Gastroesophageal sphincter (tissue), 4 donors: ENCODE measurements around the gene EVI5L. TPM values are rescaled to one million over a fixed set of nuclear protein-coding genes. Genes with fewer than 3 reads are reported as not detected.

Experiments used
- ATAC-seq: fragments of 150-250 bp; one replicate; pipeline ENCODE4 v1.9.1; 2016; ENCODE audit warnings: mild to moderate bottlenecking, moderate library complexity
- H3K27ac ChIP-seq, 4 donors: fragments of 200-600 bp; sonication (generic) in 3 of 4; 1 replicate in 3 of 4; 2 replicates in 1 of 4; pipeline ENCODE4 v1.5.1; 2016 to 2019
- H3K27me3 ChIP-seq: fragments of 200-600 bp; sonication (generic); one replicate; pipeline ENCODE4 v1.5.1; 2019
- H3K36me3 ChIP-seq, 2 donors: fragments of 200-600 bp; sonication (generic); one replicate each; pipeline ENCODE4 v1.5.1; 2019; ENCODE audit warnings: control low read depth in 1 of 2
- H3K4me1 ChIP-seq, 3 donors: fragments of 200-600 bp; sonication (generic); 1 replicate in 2 of 3; 2 replicates in 1 of 3; pipeline ENCODE4 v1.5.1; 2016 to 2019; ENCODE audit warnings: control low read depth in 2 of 3
- H3K4me3 ChIP-seq, 2 donors: fragments of 200-600 bp; sonication (generic); one replicate each; pipeline ENCODE4 v1.5.1; 2019; ENCODE audit warnings: mild to moderate bottlenecking in 1 of 2, moderate library complexity in 1 of 2
- H3K9me3 ChIP-seq, 3 donors: fragments of 200-600 bp; sonication (generic); one replicate each; pipeline ENCODE4 v1.5.1; 2017 to 2019; ENCODE audit warnings: control low read depth in 2 of 3
- CTCF ChIP-seq, 4 experiments: fragments of 200-600 bp in 2 of 4; fragments of 450-650 bp in 2 of 4; sonication (generic) in 1 of 4; IDR thresholded peaks; one replicate each; pipeline ENCODE4 v1.5.1; 2017 to 2019; ENCODE audit warnings: antibody characterized with exemption in 4 of 4, mild to moderate bottlenecking in 2 of 4, moderate library complexity in 2 of 4
- EP300 ChIP-seq: sonication (generic); formaldehyde crosslinking; IDR thresholded peaks from one replicate; pipeline ENCODE4 v1.6.1; 2017; ENCODE audit warnings: antibody characterized with exemption, mild to moderate bottlenecking
- POLR2A ChIP-seq, 2 donors: fragments of 450-650 bp; IDR thresholded peaks; one replicate each; pipeline ENCODE4 v1.6.1; 2017; ENCODE audit warnings: antibody characterized with exemption in 2 of 2, mild to moderate bottlenecking in 2 of 2, moderate library complexity in 1 of 2
- POLR2AphosphoS5 ChIP-seq: sonication (generic); formaldehyde crosslinking; IDR thresholded peaks from one replicate; pipeline ENCODE4 v1.6.1; 2017; ENCODE audit warnings: antibody characterized with exemption
- WGBS, 2 donors: methylation state at CpG; one replicate each; pipeline ENCODE4 v1.1.5; 2018; ENCODE audit warnings: low coverage in 1 of 2; 5-methylcytosine and 5-hydroxymethylcytosine counted together
- total RNA-seq, 4 donors: library from RNA; depleted of rRNA; stranded (reverse); fragments of >200 nt; gene quantifications; one replicate each; pipeline ENCODE4 v1.1.0, GENCODE V29; 2016

The EVI5L gene
- total RNA-seq, 4 donors from 2014 or later = 17.3 to 46.3 (median 22.2) TPM

DNA sequence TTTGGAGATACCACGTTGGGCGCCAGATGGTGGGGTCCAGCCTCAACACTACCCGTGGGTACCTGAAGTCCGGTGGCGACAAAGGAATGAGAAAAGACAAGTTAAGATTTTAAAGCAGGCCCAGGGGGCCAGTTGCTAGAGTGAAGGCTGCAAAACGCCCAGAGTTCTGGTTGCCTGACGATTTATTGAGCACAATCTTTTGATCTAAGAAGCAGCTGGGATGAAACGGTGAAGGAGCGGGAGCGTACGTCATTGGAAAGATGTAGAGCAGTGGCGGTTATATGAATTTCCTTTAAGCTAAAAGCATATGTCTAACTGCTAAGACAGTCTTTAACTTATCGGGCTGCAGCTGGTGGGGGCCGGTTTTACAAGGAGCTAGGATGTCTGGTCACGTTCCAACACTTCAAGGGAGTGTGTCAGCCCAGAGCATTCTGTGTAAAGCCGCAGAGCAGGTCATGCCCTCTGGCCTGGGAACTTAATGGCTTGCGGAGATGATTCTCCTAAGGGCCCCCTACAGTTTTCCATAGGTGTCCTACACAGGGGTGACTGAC is 28.9 kb upstream of the EVI5L start:
- TF ChIP-seq CTCF (IDR thresholded peaks at IDR 0.05) (no peak), POLR2A (IDR thresholded peaks at IDR 0.05) (no peak), EP300 (no peak), POLR2AphosphoS5 (no peak)
- Histone ChIP-seq H3K4me3 (no peak overlapping the region), H3K36me3 (no peaks in the 10 kb centered on the region), H3K4me1 (peaks cover 0 to 14% (median 0%) of the 10 kb centered on the region in 3 donors), H3K27me3 (peaks cover 88% of the 10 kb centered on the region), H3K27ac (no peak overlapping the region), H3K9me3 (peaks cover 0 to 7% (median 0%) of the 10 kb centered on the region in 3 donors)
- ATAC-seq = no peak
- 85 to 89% methylated on average over 9 to 17 of the region's 17 CpGs for WGBS, 2 donors

DNA sequence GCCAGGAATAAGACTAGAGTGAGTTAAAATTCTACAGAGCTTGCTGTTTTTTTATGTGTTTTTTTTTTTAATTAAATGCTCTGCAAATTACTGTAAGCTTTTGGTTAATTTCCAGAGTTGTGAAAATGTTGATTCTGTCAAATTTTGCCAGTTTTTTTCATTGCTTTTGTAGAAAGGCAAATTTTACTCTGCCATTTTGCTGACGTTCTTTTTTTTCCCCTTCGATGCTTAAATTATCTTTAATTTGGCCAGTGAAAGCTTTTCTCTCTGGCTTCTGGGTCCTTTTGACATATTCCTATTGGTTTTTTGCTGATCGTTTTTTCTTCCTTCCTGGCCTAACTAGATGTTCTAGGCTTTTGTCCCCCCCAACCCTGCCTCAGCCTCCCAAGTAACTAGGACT is 23.8 kb upstream of the EVI5L start:
- H3K27me3 ChIP-seq = peaks cover 81% of the 10 kb centered on the region

DNA sequence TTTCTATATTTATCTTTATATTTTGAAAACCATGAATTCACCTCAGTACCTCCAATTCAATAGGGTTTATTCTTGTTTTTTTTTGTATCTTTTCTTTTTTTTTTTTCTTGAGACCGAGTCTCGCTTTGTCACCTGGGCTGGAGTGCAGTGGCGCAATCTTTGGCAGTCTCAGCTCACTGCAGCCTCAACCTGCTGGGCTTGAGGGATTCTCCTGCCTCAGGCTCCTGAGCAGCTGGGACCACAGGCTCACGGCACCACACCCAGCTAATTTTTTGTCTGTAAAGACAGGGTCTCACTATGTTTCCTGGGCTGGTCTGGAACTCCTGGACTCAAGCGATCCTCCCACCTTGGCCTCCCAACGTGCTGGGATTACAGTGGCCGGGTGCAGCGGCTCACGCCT is 23.1 kb upstream of the EVI5L start:
- ATAC-seq = no peak
- no peak for TF ChIP-seq POLR2AphosphoS5
- no peak for TF ChIP-seq POLR2A (IDR thresholded peaks at IDR 0.05)
- no peak for TF ChIP-seq EP300
- H3K4me3 ChIP-seq = no peak overlapping the region
- H3K27me3 ChIP-seq = peaks cover 81% of the 10 kb centered on the region
- 75 to 95% methylated on average over 3 to 4 of the region's 9 CpGs for WGBS, 2 donors
- no peak overlapping the region for H3K27ac ChIP-seq
- H3K4me1 ChIP-seq = no peaks in the 10 kb centered on the region
- H3K36me3 ChIP-seq = no peaks in the 10 kb centered on the region
- peaks cover 0 to 15% (median 2%) of the 10 kb centered on the region in 3 donors for H3K9me3 ChIP-seq

More for the DNA sequence above, 23.8 kb upstream of the EVI5L start:
- Histone ChIP-seq H3K4me3 (no peak overlapping the region), H3K27ac (no peak overlapping the region), H3K4me1 (no peaks in the 10 kb centered on the region), H3K9me3 (peaks cover 0 to 8% (median 0%) of the 10 kb centered on the region in 3 donors), H3K36me3 (no peaks in the 10 kb centered on the region)
- TF ChIP-seq POLR2A (IDR thresholded peaks at IDR 0.05) (no peak), EP300 (no peak), POLR2AphosphoS5 (no peak), CTCF (IDR thresholded peaks at IDR 0.05) (no peak)
- WGBS, 2 donors = 58 to 61% methylated on average over 2 to 3 of the region's 3 CpGs
- no peak for ATAC-seq

DNA sequence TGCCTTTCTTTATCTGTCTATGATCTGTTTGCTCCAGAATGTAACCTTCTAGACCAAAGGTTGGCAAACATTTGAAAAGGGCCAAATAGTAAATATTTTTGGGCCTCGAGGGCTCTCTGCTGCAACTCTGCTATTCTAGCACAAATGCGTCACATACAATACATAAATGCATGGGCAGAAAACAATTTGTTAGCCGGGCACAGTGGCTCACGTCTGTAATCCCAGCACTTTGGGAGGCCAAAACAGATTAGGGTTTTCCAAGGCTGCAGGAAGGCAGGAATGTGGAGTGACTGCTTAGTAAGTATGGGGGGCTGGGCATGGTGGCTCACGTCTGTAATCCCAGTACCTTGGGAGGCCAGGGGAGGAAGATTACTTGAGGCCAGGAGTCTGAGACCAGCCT is 21.9 kb upstream of the EVI5L start:
- no peaks in the 10 kb centered on the region for H3K36me3 ChIP-seq
- WGBS, 2 donors = 58 to 60% methylated on average over 4 to 5 of the region's 5 CpGs
- no peaks in the 10 kb centered on the region for H3K4me1 ChIP-seq
- H3K27ac ChIP-seq = no peak overlapping the region
- TF ChIP-seq POLR2A (IDR thresholded peaks at IDR 0.05) (no peak), POLR2AphosphoS5 (no peak), CTCF (IDR thresholded peaks at IDR 0.05) (no peak), EP300 (no peak)
- no peak overlapping the region for H3K4me3 ChIP-seq
- peaks cover 0 to 25% (median 2%) of the 10 kb centered on the region in 3 donors for H3K9me3 ChIP-seq
- no peak for ATAC-seq
- H3K27me3 ChIP-seq = peaks cover 69% of the 10 kb centered on the region

GRCh38 chr19:7811989-7812388 is 18.0 kb upstream of the EVI5L start:
- H3K9me3 ChIP-seq = peaks cover 0 to 37% (median 2%) of the 10 kb centered on the region in 3 donors
- ATAC-seq = no peak
- no peak overlapping the region for H3K27ac ChIP-seq
- TF ChIP-seq EP300 (no peak), CTCF (IDR thresholded peaks at IDR 0.05) (no peak), POLR2AphosphoS5 (no peak), POLR2A (IDR thresholded peaks at IDR 0.05) (no peak)
- H3K4me3 ChIP-seq = no peak overlapping the region
- peaks cover 55% of the 10 kb centered on the region for H3K27me3 ChIP-seq
- WGBS, 2 donors = 49 to 50% methylated on average over 2 of the region's 2 CpGs
- H3K36me3 ChIP-seq = no peaks in the 10 kb centered on the region
- H3K4me1 ChIP-seq = no peaks in the 10 kb centered on the region
